ENCODE results near the gene SNN. TPM values are rescaled to one million over a fixed set of nuclear protein-coding genes. Genes with fewer than 3 reads are reported as not detected.

The SNN gene
- total RNA-seq = 27.6 and 31.9 TPM in 2 replicates

DNA sequence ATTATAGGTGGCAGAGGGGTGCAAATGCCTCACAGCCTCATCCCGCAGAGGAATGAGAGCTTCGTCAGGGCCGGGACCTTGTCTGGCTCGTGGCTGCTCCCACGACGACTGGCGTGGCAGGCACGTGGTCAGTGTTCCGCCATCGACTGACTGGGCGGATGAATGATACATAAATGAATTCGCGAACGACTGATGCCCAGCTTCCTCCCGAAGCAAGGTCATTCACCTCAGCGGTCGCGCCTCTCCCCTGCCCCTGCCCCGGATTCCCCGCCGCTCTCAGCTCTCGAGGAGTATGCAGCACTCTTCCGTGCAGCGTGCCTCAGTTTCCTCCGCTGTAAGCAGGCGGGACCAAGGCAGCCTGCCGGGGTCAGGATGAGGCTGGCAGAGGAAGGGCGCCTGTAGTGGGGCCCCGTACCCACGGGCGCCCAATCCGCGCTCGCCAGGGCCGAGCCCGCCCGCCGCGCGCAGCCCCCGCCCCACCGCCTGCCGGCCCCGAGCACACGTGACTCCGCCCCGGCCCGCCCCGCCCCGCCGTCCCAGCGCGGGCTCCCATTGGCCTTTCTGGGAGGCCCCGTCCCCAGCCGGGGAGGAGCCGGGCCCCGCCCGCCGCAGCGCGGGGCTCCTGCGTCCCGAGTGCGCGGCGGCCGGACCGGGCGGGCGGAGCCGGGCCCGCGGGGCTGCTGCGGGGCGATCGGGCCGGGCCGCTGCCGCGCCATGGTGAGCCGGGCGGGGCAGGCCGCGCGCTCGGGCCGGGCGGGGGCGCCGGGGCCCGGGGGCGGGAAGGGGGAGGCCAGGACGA lies at the start of gene SNN:
TSS of gene SNN (plus strand) at position 632 of the 799 bp plus-strand sequence. CDS start 7,605 bp downstream, outside the sequence.
- TF ChIP-seq, protein P1, sequence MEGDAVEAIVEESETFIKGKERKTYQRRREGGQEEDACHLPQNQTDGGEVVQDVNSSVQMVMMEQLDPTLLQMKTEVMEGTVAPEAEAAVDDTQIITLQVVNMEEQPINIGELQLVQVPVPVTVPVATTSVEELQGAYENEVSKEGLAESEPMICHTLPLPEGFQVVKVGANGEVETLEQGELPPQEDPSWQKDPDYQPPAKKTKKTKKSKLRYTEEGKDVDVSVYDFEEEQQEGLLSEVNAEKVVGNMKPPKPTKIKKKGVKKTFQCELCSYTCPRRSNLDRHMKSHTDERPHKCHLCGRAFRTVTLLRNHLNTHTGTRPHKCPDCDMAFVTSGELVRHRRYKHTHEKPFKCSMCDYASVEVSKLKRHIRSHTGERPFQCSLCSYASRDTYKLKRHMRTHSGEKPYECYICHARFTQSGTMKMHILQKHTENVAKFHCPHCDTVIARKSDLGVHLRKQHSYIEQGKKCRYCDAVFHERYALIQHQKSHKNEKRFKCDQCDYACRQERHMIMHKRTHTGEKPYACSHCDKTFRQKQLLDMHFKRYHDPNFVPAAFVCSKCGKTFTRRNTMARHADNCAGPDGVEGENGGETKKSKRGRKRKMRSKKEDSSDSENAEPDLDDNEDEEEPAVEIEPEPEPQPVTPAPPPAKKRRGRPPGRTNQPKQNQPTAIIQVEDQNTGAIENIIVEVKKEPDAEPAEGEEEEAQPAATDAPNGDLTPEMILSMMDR (IDR thresholded peaks at IDR 0.05; ENCODE audit: insufficient read depth, low read length, severe bottlenecking) = no peak
- H3K4me3 ChIP-seq (ENCODE audit: low read depth, low read length) = peak within 1 kb of the TSS; percentile 87
- no peaks in the 10 kb centered on the region for H3K36me3 ChIP-seq (ENCODE audit: control insufficient read depth, insufficient read depth, low read length)
- DNase-seq (ENCODE audit: low read depth) = peak; percentile 45
- FAIRE-seq = no peak
- no peaks in the 10 kb centered on the region for H3K27me3 ChIP-seq (ENCODE audit: control insufficient read depth, insufficient read depth, low read length)

DNA sequence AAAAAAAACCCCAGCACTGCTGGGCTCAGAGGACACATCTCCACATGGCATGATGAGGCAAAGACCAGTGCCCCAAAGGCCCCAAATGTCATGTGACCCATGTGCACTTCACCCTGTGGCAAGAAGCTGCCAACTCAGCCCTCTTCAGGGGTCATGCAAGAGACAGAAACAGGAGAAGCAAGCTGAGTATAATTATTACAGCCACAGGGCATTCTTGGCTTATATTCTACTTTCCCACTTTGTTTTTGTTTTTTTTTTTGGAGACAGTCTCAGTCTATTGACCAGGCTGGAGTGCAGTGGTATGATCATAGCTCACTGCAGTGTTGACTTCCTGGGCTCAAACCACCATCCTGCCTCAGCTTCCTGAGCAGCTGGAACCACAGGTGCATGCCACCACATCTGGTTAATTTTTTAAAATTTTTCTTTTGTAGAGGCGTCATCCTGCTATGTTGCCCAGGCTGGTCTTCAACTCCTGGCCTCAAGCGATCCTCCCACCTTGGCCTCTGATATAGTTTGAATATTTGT lies 48.9 kb upstream of the SNN start:
- TF ChIP-seq, protein P1 (IDR thresholded peaks at IDR 0.05; ENCODE audit: insufficient read depth, low read length, severe bottlenecking) = no peak
- H3K36me3 ChIP-seq (ENCODE audit: control insufficient read depth, insufficient read depth, low read length) = no peaks in the 10 kb centered on the region
- no peak for DNase-seq (ENCODE audit: low read depth)
- FAIRE-seq = no peak
- no peaks in the 10 kb centered on the region for H3K27me3 ChIP-seq (ENCODE audit: control insufficient read depth, insufficient read depth, low read length)
- no peak overlapping the region for H3K4me3 ChIP-seq (ENCODE audit: low read depth, low read length)

DNA sequence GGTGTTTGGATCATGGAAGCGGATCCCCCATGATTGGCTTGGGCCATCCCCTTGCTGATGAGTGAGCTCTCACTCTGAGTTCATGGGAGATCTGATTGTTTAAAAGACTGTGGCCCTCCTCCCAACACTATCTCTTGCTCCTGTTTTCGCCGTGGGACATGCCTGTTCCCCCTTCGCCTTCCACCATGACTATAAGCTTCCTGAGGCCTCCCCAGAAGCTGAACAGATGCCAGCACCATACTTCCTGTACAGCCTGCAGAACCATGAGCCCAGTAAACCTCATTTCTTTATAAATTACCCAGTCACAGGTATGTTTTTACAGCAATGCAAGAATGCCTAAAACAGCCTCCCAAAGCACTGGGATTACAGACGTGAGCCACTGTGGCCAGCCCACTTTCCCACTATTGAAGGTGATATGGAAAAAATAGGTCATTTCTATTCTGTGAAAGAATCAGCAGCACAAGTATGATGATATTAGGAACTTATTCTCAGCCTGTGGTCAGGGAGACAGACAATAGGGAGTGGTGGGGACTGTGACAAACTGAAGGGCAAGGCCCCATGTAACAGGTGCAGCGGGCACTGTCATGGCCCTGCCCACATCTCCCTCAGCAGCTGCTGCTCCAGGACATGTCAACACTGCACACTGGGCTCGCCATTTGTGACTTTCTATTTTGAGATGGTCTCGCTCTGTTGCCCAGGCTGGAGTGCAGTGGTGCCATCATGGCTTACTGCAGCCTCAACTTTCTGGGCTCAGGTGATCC lies 47.8 kb upstream of the SNN start:
- Histone ChIP-seq H3K27me3 (ENCODE audit: control insufficient read depth, insufficient read depth, low read length) (no peaks in the 10 kb centered on the region), H3K4me3 (ENCODE audit: low read depth, low read length) (no peak overlapping the region), H3K36me3 (ENCODE audit: control insufficient read depth, insufficient read depth, low read length) (no peaks in the 10 kb centered on the region)
- FAIRE-seq (no peak), DNase-seq (ENCODE audit: low read depth) (no peak)
- TF ChIP-seq, protein P1 (IDR thresholded peaks at IDR 0.05; ENCODE audit: insufficient read depth, low read length, severe bottlenecking) = no peak

DNA sequence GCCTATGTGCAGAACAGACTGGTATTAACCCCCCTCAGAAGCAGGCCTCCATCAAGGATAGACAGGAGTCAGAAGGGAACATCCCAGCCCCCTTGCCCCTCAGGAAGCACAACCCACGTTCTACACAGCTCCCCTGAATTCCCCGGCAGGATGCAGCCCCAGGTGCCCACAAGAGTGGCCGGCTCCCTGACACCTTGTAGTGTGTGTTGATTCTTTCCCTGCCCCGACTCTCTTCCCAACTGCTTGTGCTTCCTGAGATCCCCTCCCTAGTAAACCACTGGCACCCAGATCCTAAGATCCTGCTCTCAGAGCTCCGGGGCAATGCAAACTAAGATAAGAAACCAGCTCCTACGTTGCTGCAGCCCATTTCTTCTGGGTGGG lies 46.7 kb upstream of the SNN start:
- H3K4me3 ChIP-seq (ENCODE audit: low read depth, low read length) = no peak overlapping the region
- H3K27me3 ChIP-seq (ENCODE audit: control insufficient read depth, insufficient read depth, low read length) = no peaks in the 10 kb centered on the region
- DNase-seq (ENCODE audit: low read depth) (no peak), FAIRE-seq (no peak)
- TF ChIP-seq, protein P1 (IDR thresholded peaks at IDR 0.05; ENCODE audit: insufficient read depth, low read length, severe bottlenecking) = no peak
- no peaks in the 10 kb centered on the region for H3K36me3 ChIP-seq (ENCODE audit: control insufficient read depth, insufficient read depth, low read length)

DNA sequence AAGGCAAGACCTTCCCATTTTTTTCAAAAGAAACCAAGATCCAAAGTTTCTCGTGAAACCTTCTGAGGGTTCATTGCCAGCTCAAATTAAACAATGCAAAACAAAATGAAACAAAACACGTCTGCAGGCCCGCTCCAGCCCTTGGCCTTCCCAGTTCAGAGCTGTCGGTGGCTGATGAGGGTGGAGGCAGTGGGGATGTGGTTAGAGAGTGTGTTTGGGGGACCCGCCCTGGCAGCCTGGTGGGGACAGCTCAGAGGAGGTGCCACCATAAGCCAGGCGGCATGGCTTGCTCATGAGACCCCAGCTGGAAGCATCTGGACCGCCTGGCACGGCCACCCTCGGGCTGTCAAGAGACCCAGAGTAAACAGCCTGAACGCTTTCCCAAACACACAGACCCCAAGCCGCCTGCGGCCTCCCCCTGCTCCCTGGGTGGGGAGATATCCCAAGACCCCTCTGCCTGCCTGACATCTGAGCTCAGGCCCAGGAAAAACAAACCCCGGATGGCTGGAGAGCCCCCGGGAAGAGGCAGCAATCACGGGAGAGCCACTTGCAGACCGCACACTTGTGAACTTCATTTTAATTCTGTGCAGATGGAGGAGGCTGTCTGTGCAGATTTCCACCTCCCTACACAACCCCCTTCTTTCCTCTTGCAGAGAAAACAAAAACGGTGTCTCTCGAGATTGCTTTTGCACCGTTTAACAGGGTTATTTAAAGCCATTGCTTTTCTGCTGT lies 46.2 kb upstream of the SNN start:
- Histone ChIP-seq H3K27me3 (ENCODE audit: control insufficient read depth, insufficient read depth, low read length) (no peaks in the 10 kb centered on the region), H3K4me3 (ENCODE audit: low read depth, low read length) (no peak overlapping the region), H3K36me3 (ENCODE audit: control insufficient read depth, insufficient read depth, low read length) (no peaks in the 10 kb centered on the region)
- TF ChIP-seq, protein P1 (IDR thresholded peaks at IDR 0.05; ENCODE audit: insufficient read depth, low read length, severe bottlenecking) = no peak
- FAIRE-seq (no peak), DNase-seq (ENCODE audit: low read depth) (no peak)
